GM12878 (cell line): ENCODE data around the gene CASQ1.

Experiments
- CBFB ChIP-seq: IDR thresholded peaks from 2 replicates; pipeline ENCODE4 v1.6.1; 2016; ENCODE audit warnings: antibody characterized with exemption, low read depth
- CEBPB ChIP-seq, 2 experiments: fragments of 150-350 bp in 1 of 2; IDR thresholded peaks; 2 replicates each; pipeline ENCODE4 v1.6.1; 2012 to 2014; ENCODE audit warnings: low read depth in 2 of 2, low read length in 2 of 2, borderline replicate concordance in 1 of 2, inconsistent platforms in 1 of 2
- ETV6 ChIP-seq, 2 experiments: fragments of 450-650 bp in 1 of 2; IDR thresholded peaks in 1 of 2; conservative IDR thresholded peaks in 1 of 2; 2 replicates each; pipeline ENCODE4 v1.6.1; 2014; ENCODE audit warnings: antibody characterized with exemption in 1 of 2, borderline replicate concordance in 1 of 2, low read depth in 1 of 2, mild to moderate bottlenecking in 1 of 2, moderate library complexity in 1 of 2
- POLR2AphosphoS5 ChIP-seq: IDR thresholded peaks from 2 replicates; pipeline ENCODE4 v1.6.1; 2011; ENCODE audit warnings: mild to moderate bottlenecking, low read length, inconsistent platforms
- RFX5 ChIP-seq: IDR thresholded peaks from 2 replicates; pipeline ENCODE4 v1.6.1; 2011; ENCODE audit warnings: low read depth, low read length, improper control_type of control experiment
- SIX5 ChIP-seq: IDR thresholded peaks from 2 replicates; pipeline ENCODE4 v1.6.1; 2011; ENCODE audit warnings: mild to moderate bottlenecking, low read depth, low read length, moderate library complexity; ENCODE audit not compliant: severe bottlenecking
- YY1 ChIP-seq: IDR thresholded peaks from 2 replicates; pipeline ENCODE4 v1.6.1; 2011; ENCODE audit warnings: low read depth, mild to moderate bottlenecking, low read length
- ZNF24 ChIP-seq: fragments of 450-650 bp; IDR thresholded peaks from 2 replicates; pipeline ENCODE4 v1.6.1; 2017; ENCODE audit warnings: antibody characterized with exemption, mild to moderate bottlenecking
- TF ChIP-seq, protein P1 (sequence below), 3 experiments: IDR thresholded peaks in 2 of 3; conservative IDR thresholded peaks in 1 of 3; 2 replicates each; pipeline ENCODE4 v1.5.1; 2011; ENCODE audit warnings: low read depth in 3 of 3, low read length in 3 of 3, mild to moderate bottlenecking in 3 of 3, control low read depth in 2 of 3, moderate library complexity in 2 of 3, inconsistent platforms in 1 of 3, mixed read lengths in 1 of 3; ENCODE audit not compliant: control insufficient read depth in 2 of 3, insufficient read depth in 1 of 3; ENCODE audit errors: extremely low read depth in 1 of 3

DNA sequence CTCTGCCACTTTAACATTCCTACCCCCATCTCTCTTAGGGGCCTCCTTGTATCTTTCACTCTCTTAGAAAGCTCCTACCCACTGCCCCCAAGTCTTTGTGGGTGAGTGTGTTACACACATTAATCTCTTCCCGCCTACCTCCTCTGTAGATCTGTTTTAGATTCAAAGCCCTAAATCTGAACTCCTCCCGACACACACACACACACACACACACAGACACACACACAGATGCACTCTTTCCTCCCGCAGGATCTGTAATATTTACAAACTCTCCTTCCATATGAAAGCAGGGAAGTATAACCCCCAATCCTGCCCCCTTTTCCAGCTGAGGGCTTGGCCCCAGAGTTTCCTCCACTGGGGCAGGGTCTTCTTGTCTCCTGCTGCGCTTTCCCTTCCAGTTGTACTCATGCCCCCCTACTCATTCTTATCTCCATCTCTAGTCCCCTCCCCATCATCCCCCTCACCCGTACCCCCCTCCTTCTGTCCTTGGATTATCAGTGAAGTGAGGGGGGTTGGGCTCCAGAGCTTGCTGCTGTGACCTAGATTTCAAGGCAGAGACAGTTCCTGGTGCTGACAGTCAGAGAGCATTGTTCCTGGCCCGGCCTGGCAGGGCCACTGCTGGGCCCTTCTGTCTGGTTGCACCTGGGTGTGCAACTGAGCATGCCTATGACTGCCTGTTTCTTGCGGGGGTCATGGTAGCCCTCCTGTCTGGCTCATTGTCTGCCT, 19.1 kb downstream of the CASQ1 start:
- TF ChIP-seq CBFB (no peak), CEBPB (IDR thresholded peaks at IDR 0.05; ENCODE audit: borderline replicate concordance in 1 of 2, low read depth in 2 of 2, low read length in 2 of 2) (no peak), POLR2AphosphoS5 (0 out of 2 replicates have a peak, but pooled peaks have one; percentile 24), YY1 (no peak), ETV6 (conservative IDR thresholded peaks at IDR 0.05 in 1 of 2, IDR thresholded peaks at IDR 0.05 in 1 of 2; ENCODE audit: borderline replicate concordance in 1 of 2, low read depth in 1 of 2) (no peak), RFX5 (no peak), ZNF24 (no peak), SIX5 (no peak)
- TF ChIP-seq, protein P1, sequence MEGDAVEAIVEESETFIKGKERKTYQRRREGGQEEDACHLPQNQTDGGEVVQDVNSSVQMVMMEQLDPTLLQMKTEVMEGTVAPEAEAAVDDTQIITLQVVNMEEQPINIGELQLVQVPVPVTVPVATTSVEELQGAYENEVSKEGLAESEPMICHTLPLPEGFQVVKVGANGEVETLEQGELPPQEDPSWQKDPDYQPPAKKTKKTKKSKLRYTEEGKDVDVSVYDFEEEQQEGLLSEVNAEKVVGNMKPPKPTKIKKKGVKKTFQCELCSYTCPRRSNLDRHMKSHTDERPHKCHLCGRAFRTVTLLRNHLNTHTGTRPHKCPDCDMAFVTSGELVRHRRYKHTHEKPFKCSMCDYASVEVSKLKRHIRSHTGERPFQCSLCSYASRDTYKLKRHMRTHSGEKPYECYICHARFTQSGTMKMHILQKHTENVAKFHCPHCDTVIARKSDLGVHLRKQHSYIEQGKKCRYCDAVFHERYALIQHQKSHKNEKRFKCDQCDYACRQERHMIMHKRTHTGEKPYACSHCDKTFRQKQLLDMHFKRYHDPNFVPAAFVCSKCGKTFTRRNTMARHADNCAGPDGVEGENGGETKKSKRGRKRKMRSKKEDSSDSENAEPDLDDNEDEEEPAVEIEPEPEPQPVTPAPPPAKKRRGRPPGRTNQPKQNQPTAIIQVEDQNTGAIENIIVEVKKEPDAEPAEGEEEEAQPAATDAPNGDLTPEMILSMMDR (IDR thresholded peaks at IDR 0.05 in 2 of 3, conservative IDR thresholded peaks at IDR 0.05 in 1 of 3; ENCODE audit: control insufficient read depth in 2 of 3, extremely low read depth in 1 of 3, insufficient read depth in 1 of 3, low read depth in 3 of 3, low read length in 3 of 3): no peak
